GOT3 (cell line): Measurements from ENCODE around the gene FHIT.
"Not testable (repeated sequence)": the region's sequence is repeated elsewhere in the genome, so short reads cannot be mapped to it uniquely, and the experiment has no call there.

Experiments
- DNase-seq: peaks from one replicate; lab custom pipeline; 2025; ENCODE audit warnings: mixed read lengths; lab: John Stamatoyannopoulos, UW

Gene FHIT

GRCh38 chr3:60555686-60556354 lies 695.4 kb downstream of the FHIT start:
- no peak for DNase-seq

- DNase-seq = no peak
These were observed 698.1 kb downstream of the FHIT start for GRCh38 chr3:60553144-60553543.

GRCh38 chr3:60552581-60552980 lies 698.7 kb downstream of the FHIT start:
- DNase-seq = no peak

GRCh38 chr3:60551455-60552209 lies 699.6 kb downstream of the FHIT start:
- DNase-seq = no peak

GRCh38 chr3:60549863-60550262 lies 701.4 kb downstream of the FHIT start:
- DNase-seq = no peak

- DNase-seq = no peak
These were observed 708.3 kb downstream of the FHIT start for GRCh38 chr3:60542995-60543394.

GRCh38 chr3:60539394-60539793 lies 711.9 kb downstream of the FHIT start:
- DNase-seq = not testable (repeated sequence)

GRCh38 chr3:60536420-60536819 lies 714.8 kb downstream of the FHIT start:
- no peak for DNase-seq

GRCh38 chr3:60531759-60532158 lies 719.5 kb downstream of the FHIT start:
- DNase-seq = no peak

- DNase-seq = no peak
These were observed 722.6 kb downstream of the FHIT start for GRCh38 chr3:60528651-60529050.

GRCh38 chr3:60523536-60523935 lies 727.7 kb downstream of the FHIT start:
- no peak for DNase-seq

GRCh38 chr3:60517134-60517533 lies 734.1 kb downstream of the FHIT start:
- DNase-seq = no peak

GRCh38 chr3:60514866-60515265 lies 736.4 kb downstream of the FHIT start:
- DNase-seq = no peak

- no peak for DNase-seq
These were observed 737.1 kb downstream of the FHIT start for GRCh38 chr3:60514085-60514649.

- no peak for DNase-seq
These were observed 738.0 kb downstream of the FHIT start for GRCh38 chr3:60513241-60513640.

- DNase-seq = no peak
These were observed 738.7 kb downstream of the FHIT start for GRCh38 chr3:60512506-60512905.

GRCh38 chr3:60509471-60509870 lies 741.8 kb downstream of the FHIT start:
- DNase-seq = no peak

- DNase-seq = no peak
These were observed 746.3 kb downstream of the FHIT start for GRCh38 chr3:60504827-60505457.

GRCh38 chr3:60501314-60501713 lies 749.9 kb downstream of the FHIT start:
- no peak for DNase-seq

GRCh38 chr3:60497902-60498301 lies 753.4 kb downstream of the FHIT start:
- DNase-seq = no peak

- DNase-seq = no peak
These were observed 760.3 kb downstream of the FHIT start for GRCh38 chr3:60490992-60491391.

GRCh38 chr3:60475096-60475495 lies 776.2 kb downstream of the FHIT start:
- DNase-seq = no peak

GRCh38 chr3:60469481-60469880 lies 781.8 kb downstream of the FHIT start:
- DNase-seq = no peak
